Measurements from ENCODE around the gene KIF5C.

The KIF5C gene

GRCh38 chr2:148874868-148875341 is at the start of gene KIF5C:
TSS of gene KIF5C (plus strand) at chr2:148875227. CDS start at chr2:148875618, 391 bp downstream.
- TF ChIP-seq CTCF (IDR thresholded peaks at IDR 0.05) (no peak), ZFX (IDR thresholded peaks at IDR 0.05; ENCODE audit: borderline replicate concordance) (no peak)
- H3K27ac ChIP-seq = peak within 1 kb of the TSS; percentile 48

GRCh38 chr2:148826791-148827190 is 48.2 kb upstream of the KIF5C start:
- H3K27ac ChIP-seq = no peak overlapping the region

GRCh38 chr2:148828941-148829340 is 46.1 kb upstream of the KIF5C start:
- no peak overlapping the region for H3K27ac ChIP-seq
- TF ChIP-seq CTCF (IDR thresholded peaks at IDR 0.05) (no peak), ZFX (IDR thresholded peaks at IDR 0.05; ENCODE audit: borderline replicate concordance) (no peak)

More at GRCh38 chr2:148826791-148827190, 48.2 kb upstream of the KIF5C start:
- no peak for TF ChIP-seq CTCF (IDR thresholded peaks at IDR 0.05)
- TF ChIP-seq ZFX (IDR thresholded peaks at IDR 0.05; ENCODE audit: borderline replicate concordance) = no peak

GRCh38 chr2:148829618-148830017 is 45.4 kb upstream of the KIF5C start:
- H3K27ac ChIP-seq = no peak overlapping the region
- TF ChIP-seq CTCF (IDR thresholded peaks at IDR 0.05) = no peak
- TF ChIP-seq ZFX (IDR thresholded peaks at IDR 0.05; ENCODE audit: borderline replicate concordance) = no peak

GRCh38 chr2:148832637-148833036 is 42.4 kb upstream of the KIF5C start:
- TF ChIP-seq ZFX (IDR thresholded peaks at IDR 0.05; ENCODE audit: borderline replicate concordance) (no peak), CTCF (IDR thresholded peaks at IDR 0.05) (no peak)
- H3K27ac ChIP-seq = no peak overlapping the region

GRCh38 chr2:148842050-148842449 is 33.0 kb upstream of the KIF5C start:
- H3K27ac ChIP-seq = no peak overlapping the region
- TF ChIP-seq CTCF (IDR thresholded peaks at IDR 0.05) (no peak), ZFX (IDR thresholded peaks at IDR 0.05; ENCODE audit: borderline replicate concordance) (no peak)

- TF ChIP-seq ZFX (IDR thresholded peaks at IDR 0.05; ENCODE audit: borderline replicate concordance) (no peak), CTCF (IDR thresholded peaks at IDR 0.05) (no peak)
- no peak overlapping the region for H3K27ac ChIP-seq
Observed at GRCh38 chr2:148848146-148848545, 26.9 kb upstream of the KIF5C start.
